HG02678 (cell line): ENCODE results near the gene BICRA.
"Not testable (repeated sequence)": the region's sequence is repeated elsewhere in the genome, so short reads cannot be mapped to it uniquely, and the experiment has no call there.

ENCODE experiments used
- ATAC-seq: cut with Tn5 transposase; IDR thresholded peaks from one replicate; pipeline ENCODE4 v1.9.1; 2021; ENCODE audit warnings: mild to moderate bottlenecking, moderate library complexity; ENCODE audit not compliant: unreplicated experiment

The BICRA gene

GRCh38 chr19:47707135-47707925 lies 98.4 kb downstream of the BICRA start:
- ATAC-seq = no peak

- no peak for ATAC-seq
These were observed 102.8 kb downstream of the BICRA start for GRCh38 chr19:47711652-47712242.

- ATAC-seq = no peak
These were observed 104.4 kb downstream of the BICRA start, which contains the start of gene EHD2 for GRCh38 chr19:47713046-47714021. TSS of gene EHD2 (plus strand) at chr19:47713422. CDS start at chr19:47716613, 3,191 bp downstream.

GRCh38 chr19:47714339-47714738 lies 105.4 kb downstream of the BICRA start:
- ATAC-seq = no peak

- ATAC-seq = not testable (repeated sequence)
These were observed 105.9 kb downstream of the BICRA start for GRCh38 chr19:47714855-47715254.

GRCh38 chr19:47716270-47716937 lies 107.5 kb downstream of the BICRA start:
- ATAC-seq = no peak

- not testable (repeated sequence) for ATAC-seq
These were observed 109.6 kb downstream of the BICRA start for GRCh38 chr19:47718415-47719046.

GRCh38 chr19:47719047-47719859 lies 110.3 kb downstream of the BICRA start:
- ATAC-seq = no peak

- no peak for ATAC-seq
These were observed 111.9 kb downstream of the BICRA start for GRCh38 chr19:47720669-47721422.

GRCh38 chr19:47723581-47723940 lies 114.6 kb downstream of the BICRA start:
- no peak for ATAC-seq

GRCh38 chr19:47725759-47726401 lies 116.9 kb downstream of the BICRA start:
- ATAC-seq = no peak

- ATAC-seq = no peak
These were observed 117.5 kb downstream of the BICRA start for GRCh38 chr19:47726467-47726866.

- ATAC-seq = not testable (repeated sequence)
These were observed 119.4 kb downstream of the BICRA start for GRCh38 chr19:47728295-47728694.

GRCh38 chr19:47729468-47729798 lies 120.5 kb downstream of the BICRA start:
- ATAC-seq = no peak

- no peak for ATAC-seq
These were observed 121.0 kb downstream of the BICRA start for GRCh38 chr19:47729799-47730520.

- no peak for ATAC-seq
These were observed 121.6 kb downstream of the BICRA start for GRCh38 chr19:47730521-47730889.

GRCh38 chr19:47730910-47731309 lies 122.0 kb downstream of the BICRA start:
- no peak for ATAC-seq

GRCh38 chr19:47735131-47735530 lies 126.2 kb downstream of the BICRA start:
- ATAC-seq = no peak
